ENCODE data around the gene TNIP2.

GRCh38 chr4:2799224-2799911, 43.2 kb upstream of the TNIP2 start:
- TF ChIP-seq ZNF274 (IDR thresholded peaks at IDR 0.05; ENCODE audit: low read depth, low read length), result no peak
- TF ChIP-seq YY1 (IDR thresholded peaks at IDR 0.05; ENCODE audit: insufficient read depth, insufficient read length), result no peak

Measured in NT2/D1 (cell line).